22Rv1 (cell line): ENCODE data around the gene LARP4B.

Experiments
- H3K27ac ChIP-seq: fragments of 450-650 bp; 2 replicates; pipeline ENCODE4 v1.5.1; 2017
- ZFX ChIP-seq: fragments of 450-650 bp; IDR thresholded peaks from 2 replicates; pipeline ENCODE4 v1.6.1; 2017; ENCODE audit warnings: antibody characterized with exemption, borderline replicate concordance
- TF ChIP-seq, protein P1 (sequence below): fragments of 450-650 bp; IDR thresholded peaks from 2 replicates; pipeline ENCODE4 v1.5.1; 2017; ENCODE audit warnings: mild to moderate bottlenecking

LARP4B gene

DNA sequence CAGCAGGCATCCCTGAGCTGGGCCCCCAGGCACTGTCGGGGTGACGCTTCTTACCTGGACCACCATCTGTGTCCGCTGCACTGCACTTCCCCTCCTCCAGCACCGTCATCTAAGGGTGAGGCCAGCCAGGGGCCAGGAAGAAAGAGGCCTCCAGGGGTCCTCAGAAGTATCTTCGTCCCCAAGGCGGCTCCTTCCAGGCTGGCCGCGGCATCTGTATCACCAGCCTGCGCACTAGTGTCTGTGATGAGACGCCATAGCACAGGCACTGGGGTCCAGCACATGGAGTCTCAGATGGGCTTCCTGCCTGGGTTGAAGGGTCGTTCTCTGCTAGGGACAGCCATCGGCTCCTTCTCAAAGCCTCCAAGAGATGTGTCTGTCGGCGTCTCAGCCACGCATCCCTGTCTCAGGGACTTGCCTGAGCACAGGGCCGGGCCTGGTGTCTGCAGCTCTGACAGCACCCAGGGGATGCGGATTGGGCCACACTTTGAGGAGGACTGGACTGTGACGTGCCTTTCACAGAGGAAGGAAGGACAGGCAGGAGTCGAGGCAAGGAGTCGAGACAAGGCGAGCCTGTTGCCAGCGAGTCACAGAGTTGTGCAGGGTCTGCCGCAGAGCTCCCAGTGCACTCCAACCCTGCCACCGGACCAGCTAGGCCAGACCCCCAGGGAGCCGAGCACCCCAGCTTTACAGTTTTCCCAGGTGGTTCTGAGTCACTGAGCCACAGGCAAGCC, 140.5 kb downstream of the LARP4B start:
- H3K27ac ChIP-seq = no peak overlapping the region
- TF ChIP-seq, protein P1, sequence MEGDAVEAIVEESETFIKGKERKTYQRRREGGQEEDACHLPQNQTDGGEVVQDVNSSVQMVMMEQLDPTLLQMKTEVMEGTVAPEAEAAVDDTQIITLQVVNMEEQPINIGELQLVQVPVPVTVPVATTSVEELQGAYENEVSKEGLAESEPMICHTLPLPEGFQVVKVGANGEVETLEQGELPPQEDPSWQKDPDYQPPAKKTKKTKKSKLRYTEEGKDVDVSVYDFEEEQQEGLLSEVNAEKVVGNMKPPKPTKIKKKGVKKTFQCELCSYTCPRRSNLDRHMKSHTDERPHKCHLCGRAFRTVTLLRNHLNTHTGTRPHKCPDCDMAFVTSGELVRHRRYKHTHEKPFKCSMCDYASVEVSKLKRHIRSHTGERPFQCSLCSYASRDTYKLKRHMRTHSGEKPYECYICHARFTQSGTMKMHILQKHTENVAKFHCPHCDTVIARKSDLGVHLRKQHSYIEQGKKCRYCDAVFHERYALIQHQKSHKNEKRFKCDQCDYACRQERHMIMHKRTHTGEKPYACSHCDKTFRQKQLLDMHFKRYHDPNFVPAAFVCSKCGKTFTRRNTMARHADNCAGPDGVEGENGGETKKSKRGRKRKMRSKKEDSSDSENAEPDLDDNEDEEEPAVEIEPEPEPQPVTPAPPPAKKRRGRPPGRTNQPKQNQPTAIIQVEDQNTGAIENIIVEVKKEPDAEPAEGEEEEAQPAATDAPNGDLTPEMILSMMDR = no peak
- TF ChIP-seq ZFX = no peak

DNA sequence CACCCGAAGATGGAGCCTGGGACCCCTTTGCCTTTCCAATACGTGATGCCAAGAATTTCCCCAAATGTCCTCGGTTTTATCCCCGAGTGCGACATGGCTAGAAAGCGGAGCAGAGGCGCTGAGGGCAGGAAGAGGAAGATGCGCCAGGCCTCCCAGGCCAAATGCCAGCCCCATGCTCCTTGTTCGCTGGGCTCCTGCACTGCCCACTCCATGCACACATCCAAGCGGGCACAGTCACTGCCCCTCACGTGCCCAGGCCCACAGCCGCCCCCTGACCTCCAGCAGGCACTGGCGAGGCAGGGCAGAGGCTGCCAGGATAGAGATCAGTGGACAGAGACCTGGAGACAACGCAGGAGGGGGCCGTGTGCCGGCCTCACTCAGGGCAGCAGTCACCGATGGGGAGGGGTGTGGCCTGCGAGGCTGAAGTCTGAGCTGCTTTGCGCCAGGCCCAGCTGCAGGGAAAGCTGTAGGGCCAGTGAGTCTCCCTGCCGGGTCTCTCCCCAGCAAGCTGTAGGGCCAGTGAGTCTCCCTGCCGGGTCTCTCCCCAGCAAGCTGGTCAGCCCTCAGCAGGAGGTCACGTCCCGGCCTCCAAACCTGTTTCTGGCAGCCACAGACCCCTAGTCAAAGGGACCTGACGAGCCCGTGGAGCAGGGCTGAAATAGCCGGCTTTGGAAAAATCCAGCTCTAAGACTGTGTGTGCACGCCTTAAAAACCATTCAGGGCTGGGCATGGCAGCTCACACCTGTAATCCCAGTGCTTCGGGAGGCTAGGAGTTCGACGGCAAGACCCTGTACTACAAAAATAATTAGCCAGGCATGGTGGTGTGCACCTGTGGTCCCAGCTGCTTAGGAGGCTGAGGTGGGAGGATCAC, 141.4 kb downstream of the LARP4B start:
- no peak overlapping the region for H3K27ac ChIP-seq
- TF ChIP-seq, protein P1 = no peak
- TF ChIP-seq ZFX = no peak

DNA sequence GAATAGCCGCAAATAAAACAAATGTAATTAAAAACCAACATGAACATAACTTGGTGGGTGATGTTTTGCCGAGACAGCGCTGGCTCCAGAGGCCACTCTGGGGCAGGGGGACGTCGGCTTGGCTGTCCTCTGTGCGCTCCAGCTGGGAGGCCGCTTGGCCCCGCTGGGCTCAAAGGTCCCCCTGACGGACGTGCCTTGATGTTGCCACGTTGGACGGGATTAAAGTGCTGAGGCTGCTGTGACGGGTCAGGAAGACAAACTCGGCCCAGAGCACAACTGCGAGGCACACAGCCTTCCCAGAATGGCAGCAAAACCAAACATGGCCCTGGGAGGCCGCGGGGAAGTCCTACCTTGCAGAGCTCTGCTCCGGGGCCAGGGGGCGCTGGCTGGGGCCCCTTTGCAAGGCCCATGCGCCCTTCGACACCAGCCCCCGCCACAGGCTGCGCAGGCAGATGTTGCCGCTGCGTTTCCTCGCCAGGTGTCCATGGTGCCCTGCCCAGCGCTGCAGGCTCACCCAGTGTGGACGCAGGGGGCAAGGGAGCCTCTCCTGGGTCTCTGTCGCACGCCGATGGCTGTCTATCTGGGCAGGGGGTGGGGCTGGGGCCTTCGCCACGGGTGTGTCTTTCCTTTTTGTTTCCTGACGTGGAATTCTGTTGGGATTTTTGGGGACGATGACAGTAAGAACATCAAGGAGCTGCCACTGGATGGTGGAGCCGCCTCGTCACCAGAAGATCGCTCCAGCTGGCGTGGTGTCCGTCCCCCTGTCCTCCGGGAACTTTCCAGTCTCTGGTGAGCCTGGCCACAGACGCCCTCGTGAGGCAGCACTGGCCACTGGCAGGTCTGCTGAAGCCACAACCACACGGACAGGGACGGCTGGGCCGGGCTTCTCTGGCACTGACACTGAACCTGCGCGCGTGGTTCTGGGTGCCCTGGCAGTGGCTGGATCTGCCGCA, 142.4 kb downstream of the LARP4B start:
- H3K27ac ChIP-seq = peak overlapping the region; percentile 53; the same call in 1 of the 2 replicates
- TF ChIP-seq, protein P1 = peak; percentile 90
- TF ChIP-seq ZFX = no peak

DNA sequence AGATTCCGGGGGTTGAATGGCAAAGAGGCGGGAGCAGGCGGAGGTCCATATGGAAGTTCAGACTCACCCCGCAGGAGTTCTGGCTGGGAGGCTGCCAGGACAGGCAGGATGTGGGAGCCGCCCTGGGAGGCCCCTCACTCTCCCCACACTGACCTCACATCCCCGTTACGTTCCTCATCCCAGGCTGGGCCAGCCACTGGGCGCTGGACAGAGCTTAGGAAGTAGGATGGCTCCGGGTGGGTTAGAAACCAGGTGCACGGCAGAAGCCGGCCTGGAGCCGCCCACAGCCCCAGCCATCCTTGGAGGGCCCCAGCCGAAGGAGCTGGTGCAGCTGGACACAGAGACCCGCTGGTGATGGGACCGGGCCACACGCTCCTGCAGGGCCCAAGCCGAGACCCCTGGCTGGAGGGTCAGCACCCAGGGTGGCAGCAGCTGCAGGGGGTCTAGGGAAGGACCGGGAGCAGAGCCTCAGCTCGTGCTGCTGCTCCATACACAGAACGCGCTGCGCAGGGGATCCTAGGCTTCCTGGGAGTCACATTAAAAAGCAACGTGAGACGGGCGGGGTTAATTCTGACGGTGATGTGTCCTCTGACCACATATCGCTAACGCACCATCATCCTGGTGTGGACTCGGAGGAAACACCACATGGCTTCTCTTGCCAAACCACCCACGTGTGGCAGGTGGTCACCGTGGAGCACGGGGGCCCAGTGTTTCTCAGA, 143.4 kb downstream of the LARP4B start:
- TF ChIP-seq ZFX = no peak
- TF ChIP-seq, protein P1 = no peak
- H3K27ac ChIP-seq = no peak overlapping the region

DNA sequence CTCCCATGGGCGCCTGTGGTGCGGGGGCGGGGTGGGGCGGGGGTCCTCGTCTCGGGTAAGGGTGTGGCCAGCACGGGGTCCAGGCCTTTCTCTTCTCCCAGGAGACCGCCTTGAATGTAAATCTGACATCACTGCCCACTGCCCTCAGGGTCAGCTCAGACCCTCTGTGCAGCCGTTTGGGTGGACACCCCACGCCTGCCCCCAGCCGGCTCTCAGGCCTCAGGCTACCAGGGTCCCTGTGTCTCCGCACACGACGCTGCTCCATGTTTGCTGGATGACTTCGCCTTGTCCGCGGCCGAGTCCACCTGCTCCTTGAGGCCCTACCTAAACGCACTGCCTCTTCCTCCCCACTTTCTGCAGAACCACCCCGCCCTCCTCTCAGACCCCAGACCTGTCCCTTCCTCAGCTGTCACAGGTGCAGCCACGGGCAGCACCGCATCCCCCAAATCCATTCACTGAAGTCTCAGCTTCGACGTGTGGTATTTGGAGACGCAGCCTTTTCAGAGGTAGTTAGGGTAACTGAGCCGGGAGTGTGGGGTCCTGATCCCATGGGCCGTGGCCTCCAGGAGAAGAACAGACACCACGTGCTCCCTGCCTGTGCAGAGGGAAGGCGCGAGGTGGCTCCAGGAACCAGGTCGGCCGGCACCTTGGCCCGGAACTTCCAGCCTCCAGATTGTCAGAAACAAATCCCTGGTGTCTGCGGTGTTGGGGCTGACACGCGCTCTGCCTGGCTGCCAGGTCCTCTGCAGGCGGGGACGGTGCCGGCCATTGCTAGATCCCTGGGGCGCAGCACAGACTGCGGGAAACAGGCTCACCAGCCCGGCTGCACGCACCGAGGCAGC, 144.7 kb downstream of the LARP4B start:
- TF ChIP-seq, protein P1 = no peak
- no peak for TF ChIP-seq ZFX
- H3K27ac ChIP-seq = no peak overlapping the region

DNA sequence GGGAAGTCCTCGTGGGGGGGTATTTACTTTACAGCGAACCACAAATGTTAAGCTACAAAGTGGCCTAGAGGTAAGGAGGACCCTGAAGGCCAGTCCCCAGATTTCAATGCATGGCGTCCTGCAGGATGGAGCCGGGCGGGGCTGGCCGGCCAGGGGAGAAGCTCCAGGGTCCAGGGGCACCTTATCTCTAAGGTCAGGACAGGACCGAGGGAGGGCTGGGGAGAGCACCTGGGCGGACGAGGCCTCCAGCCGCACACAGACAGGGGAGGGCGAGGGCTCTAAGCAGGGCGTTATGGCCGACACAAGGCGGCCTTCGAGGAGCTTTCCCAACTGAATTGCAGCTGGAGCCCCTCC, 145.7 kb downstream of the LARP4B start:
- H3K27ac ChIP-seq = no peak overlapping the region
- TF ChIP-seq ZFX = no peak
- TF ChIP-seq, protein P1 = no peak
